Glutamatergic neuron (in vitro differentiated cells): ENCODE measurements around the gene USP47. TPM values are rescaled to one million over a fixed set of nuclear protein-coding genes. Genes with fewer than 3 reads are reported as not detected.

Source experiments
- DNase-seq: peaks from one replicate; pipeline ENCODE4 v3.0.0; 2022
- H3K27ac Mint-ChIP-seq: one replicate; pipeline ENCODE4 v1.8.0; 2020; ENCODE audit warnings: mild to moderate bottlenecking, mixed read lengths, inconsistent platforms; ENCODE audit not compliant: unreplicated experiment
- H3K27me3 Mint-ChIP-seq: one replicate; pipeline ENCODE4 v1.8.0; 2020; ENCODE audit warnings: mild to moderate bottlenecking, moderate library complexity, mixed read lengths, inconsistent platforms; ENCODE audit not compliant: unreplicated experiment
- H3K36me3 Mint-ChIP-seq: one replicate; pipeline ENCODE4 v1.8.0; 2020; ENCODE audit warnings: mild to moderate bottlenecking, mixed read lengths, inconsistent platforms; ENCODE audit not compliant: unreplicated experiment
- H3K4me1 Mint-ChIP-seq: one replicate; pipeline ENCODE4 v1.8.0; 2020; ENCODE audit warnings: mild to moderate bottlenecking, low read depth, mixed read lengths, inconsistent platforms; ENCODE audit not compliant: unreplicated experiment
- H3K4me3 Mint-ChIP-seq: one replicate; pipeline ENCODE4 v1.8.0; 2020; ENCODE audit warnings: mild to moderate bottlenecking, mixed read lengths, inconsistent platforms; ENCODE audit not compliant: unreplicated experiment
- H3K9me3 Mint-ChIP-seq: one replicate; pipeline ENCODE4 v1.8.0; 2020; ENCODE audit warnings: mild to moderate bottlenecking, moderate library complexity, mixed read lengths, inconsistent platforms; ENCODE audit not compliant: unreplicated experiment
- CTCF ChIP-seq: fragments of 200-600 bp; sonication (generic); IDR thresholded peaks from one replicate; pipeline ENCODE4 v1.5.0; 2021; ENCODE audit not compliant: partially characterized antibody, unreplicated experiment
- total RNA-seq: library from RNA; stranded (reverse); fragmentation: NEBNext Ultra II Directional; extraction: Animal tissue kit (Norgen Biotek cat#: 25700); gene quantifications from one replicate; pipeline ENCODE4 v1.2.1, GENCODE V29; 2021; ENCODE audit not compliant: unreplicated experiment

USP47 gene
- total RNA-seq, 1 donor from 2014 or later = 63.4 TPM

GRCh38 chr11:11845551-11845950 lies 3.8 kb downstream of the USP47 start:
- H3K4me1 Mint-ChIP-seq = peaks cover 38% of the 10 kb centered on the region
- no peaks in the 10 kb centered on the region for H3K36me3 Mint-ChIP-seq
- no peak overlapping the region for H3K27ac Mint-ChIP-seq
- no peak for DNase-seq
- peak overlapping the region; percentile 70 for H3K4me3 Mint-ChIP-seq
- no peaks in the 10 kb centered on the region for H3K9me3 Mint-ChIP-seq
- no peak for TF ChIP-seq CTCF
- peaks cover 2% of the 10 kb centered on the region for H3K27me3 Mint-ChIP-seq

GRCh38 chr11:11847082-11847481 lies 5.3 kb downstream of the USP47 start:
- Mint-ChIP-seq H3K4me3 (peak overlapping the region; percentile 65), H3K27me3 (no peaks in the 10 kb centered on the region), H3K4me1 (peaks cover 46% of the 10 kb centered on the region), H3K27ac (no peak overlapping the region), H3K36me3 (no peaks in the 10 kb centered on the region), H3K9me3 (peaks cover 1% of the 10 kb centered on the region)
- no peak for DNase-seq
- no peak for TF ChIP-seq CTCF

- H3K36me3 Mint-ChIP-seq = no peaks in the 10 kb centered on the region
- H3K9me3 Mint-ChIP-seq = peaks cover 1% of the 10 kb centered on the region
- peak; percentile 33 for TF ChIP-seq CTCF
- peaks cover 49% of the 10 kb centered on the region for H3K4me1 Mint-ChIP-seq
- peak overlapping the region; percentile 4 for H3K4me3 Mint-ChIP-seq
- H3K27ac Mint-ChIP-seq = peak overlapping the region; percentile 10
- no peaks in the 10 kb centered on the region for H3K27me3 Mint-ChIP-seq
- DNase-seq = peak; percentile 46
These were observed 7.3 kb downstream of the USP47 start for GRCh38 chr11:11848891-11849746.

- peaks cover 38% of the 10 kb centered on the region for H3K4me1 Mint-ChIP-seq
- no peak overlapping the region for H3K27ac Mint-ChIP-seq
- H3K9me3 Mint-ChIP-seq = peaks cover 1% of the 10 kb centered on the region
- no peak overlapping the region for H3K4me3 Mint-ChIP-seq
- TF ChIP-seq CTCF = no peak
- no peak for DNase-seq
- H3K36me3 Mint-ChIP-seq = no peaks in the 10 kb centered on the region
- no peaks in the 10 kb centered on the region for H3K27me3 Mint-ChIP-seq
These were observed 8.9 kb downstream of the USP47 start for GRCh38 chr11:11850668-11851067.

GRCh38 chr11:11856638-11857037 lies 14.9 kb downstream of the USP47 start:
- Mint-ChIP-seq H3K36me3 (no peaks in the 10 kb centered on the region), H3K9me3 (peaks cover under 1% of the 10 kb centered on the region), H3K27me3 (no peaks in the 10 kb centered on the region), H3K27ac (no peak overlapping the region), H3K4me3 (no peak overlapping the region), H3K4me1 (peaks cover 15% of the 10 kb centered on the region)
- no peak for TF ChIP-seq CTCF
- DNase-seq = no peak
